Ishikawa (cell line): ENCODE measurements around the gene ADGRG6.

Experiments
- EP300 ChIP-seq: IDR thresholded peaks from 2 replicates; pipeline ENCODE4 v1.6.1; 2012; ENCODE audit warnings: borderline replicate concordance
- FOXM1 ChIP-seq: IDR thresholded peaks from 2 replicates; pipeline ENCODE4 v1.6.1; 2012; ENCODE audit warnings: low read depth, borderline replicate concordance
- NFIC ChIP-seq: IDR thresholded peaks from 2 replicates; pipeline ENCODE4 v1.6.1; 2012
- RAD21 ChIP-seq: IDR thresholded peaks from 2 replicates; pipeline ENCODE4 v1.6.1; 2012; ENCODE audit warnings: low read depth
- TAF1 ChIP-seq: IDR thresholded peaks from 2 replicates; pipeline ENCODE4 v1.6.1; 2012; ENCODE audit warnings: low read depth, mild to moderate bottlenecking
- TCF12 ChIP-seq: IDR thresholded peaks from 2 replicates; pipeline ENCODE4 v1.6.1; 2012; ENCODE audit warnings: low read depth
- YY1 ChIP-seq: IDR thresholded peaks from 2 replicates; pipeline ENCODE4 v1.6.1; 2012; ENCODE audit warnings: low read depth

- no peak for TF ChIP-seq YY1
- no peak for TF ChIP-seq TAF1
- no peak for TF ChIP-seq EP300
- TF ChIP-seq RAD21: no peak
- no peak for TF ChIP-seq FOXM1
- TF ChIP-seq TCF12: no peak
- TF ChIP-seq NFIC: no peak
These were observed 106.6 kb downstream of the ADGRG6 start for GRCh38 chr6:142408409-142408808.
